Natural killer cell (primary cell): Measurements from ENCODE around the gene HBG2. TPM values are rescaled to one million over a fixed set of nuclear protein-coding genes. Genes with fewer than 3 reads are reported as not detected.

Experiments
- ATAC-seq, 3 donors: fragments of 150-1000 bp in 2 of 3; fragments of 200-7000 bp in 1 of 3; cut with Tn5 transposase; 1 replicate in 1 of 3; 2 replicates in 2 of 3; pipeline ENCODE4 v1.10.0; 2021; ENCODE audit warnings: mild to moderate bottlenecking in 2 of 3, moderate library complexity in 2 of 3
- DNase-seq, 2 donors: peaks; one replicate each; pipeline versions ENCODE4 v3.0.0 to v3.0.0-alpha.2; 2013 to 2021; ENCODE audit warnings: mixed read lengths in 1 of 2
- H3K27ac ChIP-seq: one replicate; pipeline ENCODE4 v1.5.1; 2013; ENCODE audit warnings: mild to moderate bottlenecking, low read length
- H3K27me3 ChIP-seq: one replicate; pipeline ENCODE4 v1.6.1; 2013; ENCODE audit warnings: low read length; ENCODE audit not compliant: control insufficient read depth, insufficient read depth
- H3K36me3 ChIP-seq: one replicate; pipeline ENCODE4 v1.6.1; 2013; ENCODE audit warnings: low read length; ENCODE audit not compliant: control insufficient read depth, insufficient read depth
- H3K4me1 ChIP-seq: one replicate; pipeline ENCODE4 v1.6.1; 2013; ENCODE audit warnings: low read length; ENCODE audit not compliant: control insufficient read depth, insufficient read depth
- H3K4me3 ChIP-seq: one replicate; pipeline ENCODE4 v1.5.1; 2013; ENCODE audit warnings: low read length
- H3K9me3 ChIP-seq: one replicate; pipeline ENCODE4 v1.6.1; 2013; ENCODE audit warnings: low read length; ENCODE audit not compliant: control insufficient read depth, insufficient read depth
- H3K27ac Mint-ChIP-seq, 2 donors: one replicate each; pipeline ENCODE4 v1.8.0; 2022; ENCODE audit warnings: mild to moderate bottlenecking in 2 of 2, mixed read lengths in 2 of 2, moderate library complexity in 1 of 2
- H3K27me3 Mint-ChIP-seq, 2 donors: one replicate each; pipeline ENCODE4 v1.8.0; 2022; ENCODE audit warnings: low read depth in 2 of 2, mixed read lengths in 2 of 2
- H3K36me3 Mint-ChIP-seq: one replicate; pipeline ENCODE4 v1.8.0; 2022; ENCODE audit warnings: mixed read lengths
- H3K4me1 Mint-ChIP-seq, 2 donors: one replicate each; pipeline ENCODE4 v1.8.0; 2022; ENCODE audit warnings: mixed read lengths in 2 of 2
- H3K4me3 Mint-ChIP-seq: one replicate; pipeline ENCODE4 v1.8.0; 2022; ENCODE audit warnings: mild to moderate bottlenecking, moderate library complexity, mixed read lengths
- H3K9me3 Mint-ChIP-seq, 2 donors: one replicate each; pipeline ENCODE4 v1.8.0; 2022; ENCODE audit warnings: mixed read lengths in 2 of 2
- CTCF ChIP-seq: fragments of 200-600 bp; IDR thresholded peaks from one replicate; pipeline ENCODE4 v1.8.0; 2022; ENCODE audit warnings: antibody characterized with exemption
- WGBS: methylation state at CpG from one replicate; pipeline ENCODE4 v1.1.7; 2013; ENCODE audit warnings: missing lambda C conversion rate; ENCODE audit not compliant: insufficient coverage; 5-methylcytosine and 5-hydroxymethylcytosine counted together
- intact Hi-C: fragments of 100-400 bp; cut with micrococcal nuclease; formaldehyde crosslinking; loops from one replicate; pipeline ENCODE4 v1.14.2; 2022
- total RNA-seq, 4 donors: library from RNA; stranded (reverse); fragments of 120-200 nt in 1 of 4; gene quantifications; one replicate each; pipeline versions ENCODE4 v1.2.3 to v1.2.4, GENCODE V29; 2013 to 2022

The HBG2 gene
- total RNA-seq, 3 donors from 2014 or later (not counting 1 experiment from before 2014, with no cell fraction given) = not detected

DNA sequence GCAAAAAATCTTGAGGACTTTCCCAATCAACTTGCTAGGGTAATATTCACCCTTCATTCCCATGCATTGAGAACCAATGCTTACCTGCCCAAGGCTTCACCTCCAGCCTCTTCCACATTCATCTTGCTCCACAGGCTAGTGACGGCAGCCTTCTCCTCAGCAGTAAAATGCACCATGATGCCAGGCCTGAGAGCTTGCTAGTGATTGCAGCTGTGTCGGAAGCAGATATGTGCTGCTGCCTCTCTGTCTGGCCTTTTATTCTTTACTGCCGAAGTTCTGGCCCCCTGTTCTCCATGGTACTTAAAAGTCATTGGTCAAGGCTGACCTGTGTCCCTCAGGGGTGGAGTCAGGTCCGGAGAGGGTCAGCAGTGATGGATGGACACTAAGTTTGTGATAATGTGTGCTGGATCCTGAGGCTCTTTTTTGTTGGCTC is 15.2 kb upstream of the HBG2 start, which contains the start of gene HBE1:
TSS of gene HBE1 (minus strand) at position 231 of the 433 bp plus-strand sequence. CDS start at position 176, 55 bp downstream.
- Mint-ChIP-seq H3K27me3 (no peaks in the 10 kb centered on the region), H3K4me1 (no peaks in the 10 kb centered on the region), H3K4me3 (no peak within 1 kb of the TSS), H3K9me3 (no peaks in the 10 kb centered on the region), H3K27ac (no peak within 1 kb of the TSS), H3K36me3 (no peaks in the 10 kb centered on the region)
- H3K4me1 ChIP-seq = no peaks in the 10 kb centered on the region
- DNase-seq (no peak), ATAC-seq (no peak)
- no peak within 1 kb of the TSS for H3K4me3 ChIP-seq
- intact Hi-C loops = no loop called here
- WGBS = 89% methylated on average over 4 of the region's 4 CpGs
- H3K9me3 ChIP-seq = no peaks in the 10 kb centered on the region
- H3K36me3 ChIP-seq = no peaks in the 10 kb centered on the region
- H3K27me3 ChIP-seq = no peaks in the 10 kb centered on the region
- TF ChIP-seq CTCF = no peak
- H3K27ac ChIP-seq = no peak within 1 kb of the TSS

DNA sequence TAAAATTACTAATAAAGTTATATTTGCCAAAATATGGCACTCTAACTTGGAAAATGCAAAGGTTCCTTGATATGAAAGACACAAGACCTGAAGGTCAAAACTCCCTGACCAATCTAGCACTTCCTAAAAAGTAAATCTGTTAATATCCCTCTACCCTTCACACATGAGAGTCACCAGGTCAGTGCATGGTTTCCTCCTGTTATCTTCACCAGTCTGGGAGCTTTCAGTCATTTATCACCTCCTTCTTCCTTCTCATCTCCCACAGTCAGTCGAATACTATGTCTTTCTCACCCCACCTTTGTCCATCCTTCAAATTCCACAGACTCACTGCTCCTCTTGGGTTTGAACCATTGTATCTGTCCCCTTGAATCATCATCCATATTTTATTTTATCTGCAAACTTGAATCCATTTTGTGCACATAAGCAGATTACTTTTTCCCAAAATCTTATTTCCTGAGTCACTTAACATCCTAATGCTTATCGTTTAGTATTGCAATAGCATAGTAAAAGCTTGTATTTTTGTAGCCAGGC is 12.5 kb upstream of the HBG2 start:
- no peaks in the 10 kb centered on the region for H3K27me3 ChIP-seq
- H3K4me3 ChIP-seq = no peak overlapping the region
- no peak overlapping the region for H3K27ac ChIP-seq
- ATAC-seq (no peak), DNase-seq (no peak)
- intact Hi-C loops = no loop called here
- no peaks in the 10 kb centered on the region for H3K4me1 ChIP-seq
- Mint-ChIP-seq H3K27ac (no peak overlapping the region), H3K27me3 (no peaks in the 10 kb centered on the region), H3K4me1 (no peaks in the 10 kb centered on the region), H3K36me3 (no peaks in the 10 kb centered on the region), H3K4me3 (no peak overlapping the region), H3K9me3 (peaks cover 0 to 2% of the 10 kb centered on the region in 2 donors)
- TF ChIP-seq CTCF = no peak
- H3K9me3 ChIP-seq = no peaks in the 10 kb centered on the region
- H3K36me3 ChIP-seq = no peaks in the 10 kb centered on the region
- WGBS = 94% methylated on average over 2 of the region's 2 CpGs

DNA sequence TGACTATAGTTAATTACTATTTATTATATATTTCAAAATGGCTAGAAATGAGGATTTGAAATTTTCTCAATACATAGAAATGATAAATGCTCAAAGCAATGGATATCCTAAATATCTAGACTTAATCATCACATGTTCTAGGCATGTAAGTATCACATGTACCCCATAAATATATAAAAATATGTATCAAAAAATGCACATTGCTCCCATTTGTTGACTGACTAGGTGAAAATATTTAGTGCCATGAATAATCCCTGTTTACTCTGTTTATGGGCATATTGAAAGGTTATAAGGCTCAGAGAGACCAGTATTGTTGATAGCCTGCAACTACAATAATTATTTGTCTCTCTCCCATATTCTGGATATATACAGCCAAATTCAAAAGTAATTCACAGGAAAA is 12.0 kb upstream of the HBG2 start:
- no peak overlapping the region for H3K4me3 ChIP-seq
- no peaks in the 10 kb centered on the region for H3K27me3 ChIP-seq
- no peaks in the 10 kb centered on the region for H3K9me3 ChIP-seq
- no peak overlapping the region for H3K27ac Mint-ChIP-seq
- H3K27ac ChIP-seq = no peak overlapping the region
- H3K4me1 Mint-ChIP-seq = no peaks in the 10 kb centered on the region
- DNase-seq (no peak), ATAC-seq (no peak)
- intact Hi-C loops = no loop called here
- H3K9me3 Mint-ChIP-seq = peaks cover 0 to 2% of the 10 kb centered on the region in 2 donors
- H3K4me1 ChIP-seq = no peaks in the 10 kb centered on the region
- no peaks in the 10 kb centered on the region for H3K36me3 Mint-ChIP-seq
- H3K36me3 ChIP-seq = no peaks in the 10 kb centered on the region
- H3K4me3 Mint-ChIP-seq = no peak overlapping the region
- no peak for TF ChIP-seq CTCF
- no peaks in the 10 kb centered on the region for H3K27me3 Mint-ChIP-seq

- no peak overlapping the region for H3K4me3 Mint-ChIP-seq
- ATAC-seq = no peak
Measured at GRCh38 chr11:5265832-5266231, 11.3 kb upstream of the HBG2 start.

More at GRCh38 chr11:5265832-5266231, 11.3 kb upstream of the HBG2 start:
- Histone ChIP-seq H3K4me1 (no peaks in the 10 kb centered on the region), H3K36me3 (no peaks in the 10 kb centered on the region), H3K27me3 (no peaks in the 10 kb centered on the region), H3K27ac (no peak overlapping the region), H3K9me3 (no peaks in the 10 kb centered on the region), H3K4me3 (no peak overlapping the region)
- Mint-ChIP-seq H3K27me3 (no peaks in the 10 kb centered on the region), H3K27ac (no peak overlapping the region), H3K9me3 (peaks cover 0 to 2% of the 10 kb centered on the region in 2 donors), H3K36me3 (no peaks in the 10 kb centered on the region), H3K4me1 (no peaks in the 10 kb centered on the region)
- no peak for DNase-seq
- WGBS = 75% methylated on average over 1 of the region's 2 CpGs
- no peak for TF ChIP-seq CTCF
- intact Hi-C loops = no loop called here
